NB4 (cell line): ENCODE data around the gene AFMID.

ENCODE experiments used
- POLR2A ChIP-seq: IDR thresholded peaks from 2 replicates; pipeline ENCODE4 v1.6.1; 2011; ENCODE audit warnings: mild to moderate bottlenecking; ENCODE audit not compliant: insufficient read length; ENCODE audit errors: extremely low read depth
- TF ChIP-seq, protein P1 (sequence below): IDR thresholded peaks from 2 replicates; pipeline ENCODE4 v1.6.1; 2011; ENCODE audit warnings: low read depth, low read length
- TF ChIP-seq, protein P2 (sequence below): IDR thresholded peaks from one replicate; pipeline ENCODE4 v1.5.1; 2012; ENCODE audit warnings: low read depth, low read length

DNA sequence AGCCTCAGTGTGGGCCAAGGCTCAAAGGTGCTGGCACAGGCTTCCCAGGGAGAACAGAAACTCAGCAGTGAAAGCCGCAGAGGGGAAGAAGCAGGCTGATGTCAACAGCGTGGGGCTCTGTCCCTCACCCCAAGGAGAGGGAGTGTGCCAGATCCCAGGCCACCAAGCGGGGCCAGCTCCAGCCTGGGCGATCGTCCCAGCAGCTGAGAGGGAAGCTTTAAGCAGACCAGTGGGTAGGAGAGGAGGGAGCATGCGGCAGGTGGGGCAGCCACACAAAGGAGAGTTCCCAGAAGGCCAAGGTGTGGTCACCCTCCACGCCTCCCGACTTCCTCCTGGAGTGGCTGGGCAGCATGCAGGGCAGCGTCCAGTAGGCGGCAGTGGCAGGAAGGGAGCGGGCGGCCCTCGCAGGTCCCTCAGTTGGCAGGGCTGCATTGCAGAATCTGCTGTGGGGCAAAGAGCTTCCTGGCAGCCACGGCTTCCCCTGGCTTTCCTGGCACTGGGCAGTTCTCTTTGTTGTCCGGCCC, 12.8 kb upstream of the AFMID start:
- TF ChIP-seq, protein P1, sequence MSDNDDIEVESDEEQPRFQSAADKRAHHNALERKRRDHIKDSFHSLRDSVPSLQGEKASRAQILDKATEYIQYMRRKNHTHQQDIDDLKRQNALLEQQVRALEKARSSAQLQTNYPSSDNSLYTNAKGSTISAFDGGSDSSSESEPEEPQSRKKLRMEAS = no peak
- TF ChIP-seq POLR2A = no peak
- TF ChIP-seq, protein P2, sequence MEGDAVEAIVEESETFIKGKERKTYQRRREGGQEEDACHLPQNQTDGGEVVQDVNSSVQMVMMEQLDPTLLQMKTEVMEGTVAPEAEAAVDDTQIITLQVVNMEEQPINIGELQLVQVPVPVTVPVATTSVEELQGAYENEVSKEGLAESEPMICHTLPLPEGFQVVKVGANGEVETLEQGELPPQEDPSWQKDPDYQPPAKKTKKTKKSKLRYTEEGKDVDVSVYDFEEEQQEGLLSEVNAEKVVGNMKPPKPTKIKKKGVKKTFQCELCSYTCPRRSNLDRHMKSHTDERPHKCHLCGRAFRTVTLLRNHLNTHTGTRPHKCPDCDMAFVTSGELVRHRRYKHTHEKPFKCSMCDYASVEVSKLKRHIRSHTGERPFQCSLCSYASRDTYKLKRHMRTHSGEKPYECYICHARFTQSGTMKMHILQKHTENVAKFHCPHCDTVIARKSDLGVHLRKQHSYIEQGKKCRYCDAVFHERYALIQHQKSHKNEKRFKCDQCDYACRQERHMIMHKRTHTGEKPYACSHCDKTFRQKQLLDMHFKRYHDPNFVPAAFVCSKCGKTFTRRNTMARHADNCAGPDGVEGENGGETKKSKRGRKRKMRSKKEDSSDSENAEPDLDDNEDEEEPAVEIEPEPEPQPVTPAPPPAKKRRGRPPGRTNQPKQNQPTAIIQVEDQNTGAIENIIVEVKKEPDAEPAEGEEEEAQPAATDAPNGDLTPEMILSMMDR = no peak
